Calu3 (cell line): ENCODE data around the gene SMIM44. TPM values are rescaled to one million over a fixed set of nuclear protein-coding genes. Genes with fewer than 3 reads are reported as not detected.
A peak's percentile ranks its signal among the peaks of the same experiment; 100 is the strongest.

ENCODE experiments used
- BruUV-seq: library from RNA; stranded (reverse); fragments of 400-500 nt; replicated peaks from 2 replicates; lab custom pipeline; 2021; lab: Mats Ljungman, UMichigan
- CTCF ChIA-PET: fragments of 300-600 bp; sonication (Branson Sonifier 250); formaldehyde crosslinking; loops from one replicate; lab custom pipeline; 2022; ENCODE audit warnings: antibody characterized with exemption; lab: Charles Lee
- DNase-seq: peaks from one replicate; pipeline ENCODE4 v3.0.0; 2022
- H3K27ac Mint-ChIP-seq: one replicate; pipeline ENCODE4 v1.8.0; 2022; ENCODE audit warnings: mixed read lengths; ENCODE audit not compliant: unreplicated experiment
- H3K27me3 Mint-ChIP-seq: one replicate; pipeline ENCODE4 v1.8.0; 2022; ENCODE audit warnings: mixed read lengths; ENCODE audit not compliant: unreplicated experiment
- H3K36me3 Mint-ChIP-seq: one replicate; pipeline ENCODE4 v1.8.0; 2022; ENCODE audit warnings: mild to moderate bottlenecking, moderate library complexity, mixed read lengths; ENCODE audit not compliant: insufficient read depth, unreplicated experiment
- H3K4me1 Mint-ChIP-seq: one replicate; pipeline ENCODE4 v1.8.0; 2022; ENCODE audit warnings: mild to moderate bottlenecking, low read depth, mixed read lengths; ENCODE audit not compliant: unreplicated experiment
- H3K4me3 Mint-ChIP-seq: one replicate; pipeline ENCODE4 v1.8.0; 2022; ENCODE audit warnings: mild to moderate bottlenecking, low read depth, moderate library complexity, mixed read lengths; ENCODE audit not compliant: unreplicated experiment
- H3K9me3 Mint-ChIP-seq: one replicate; pipeline ENCODE4 v1.8.0; 2022; ENCODE audit warnings: low read depth, mixed read lengths; ENCODE audit not compliant: unreplicated experiment
- intact Hi-C: fragments of 100-400 bp; cut with micrococcal nuclease; formaldehyde crosslinking; loops from one replicate; pipeline ENCODE4 v1.10.0; 2022; ENCODE audit not compliant: unreplicated experiment
- total RNA-seq: library from RNA; stranded (reverse); gene quantifications from 2 replicates; pipeline ENCODE4 v1.2.3, GENCODE V29; 2022
- TF ChIP-seq, protein P1 (sequence below): fragments of 200-600 bp; IDR thresholded peaks from one replicate; pipeline ENCODE4 v1.8.0; 2022; ENCODE audit warnings: antibody characterized with exemption; ENCODE audit not compliant: unreplicated experiment

SMIM44 gene
- total RNA-seq, 1 experiment from 2014 or later, result not detected

DNA sequence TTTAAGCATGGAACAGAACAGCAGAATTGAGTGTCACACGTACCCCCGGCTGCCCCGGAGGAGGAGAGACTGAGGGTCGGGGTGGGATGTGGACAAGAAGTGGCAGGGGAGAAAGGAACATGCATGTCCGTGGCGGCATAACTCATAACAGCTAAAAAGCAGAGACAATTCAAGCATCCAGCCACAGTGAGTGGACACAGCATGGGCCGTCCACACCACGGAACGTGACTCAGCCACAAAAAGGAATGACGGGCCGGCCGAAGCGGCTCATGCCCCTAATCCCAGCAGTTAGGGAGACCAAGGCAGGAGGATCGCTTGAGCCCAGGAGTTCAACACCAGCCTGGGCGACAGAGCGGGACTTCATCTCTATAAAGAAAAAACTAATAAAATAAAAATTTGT, 9.7 kb upstream of the SMIM44 start:
- intact Hi-C loops, result no loop called here
- TF ChIP-seq, protein P1, sequence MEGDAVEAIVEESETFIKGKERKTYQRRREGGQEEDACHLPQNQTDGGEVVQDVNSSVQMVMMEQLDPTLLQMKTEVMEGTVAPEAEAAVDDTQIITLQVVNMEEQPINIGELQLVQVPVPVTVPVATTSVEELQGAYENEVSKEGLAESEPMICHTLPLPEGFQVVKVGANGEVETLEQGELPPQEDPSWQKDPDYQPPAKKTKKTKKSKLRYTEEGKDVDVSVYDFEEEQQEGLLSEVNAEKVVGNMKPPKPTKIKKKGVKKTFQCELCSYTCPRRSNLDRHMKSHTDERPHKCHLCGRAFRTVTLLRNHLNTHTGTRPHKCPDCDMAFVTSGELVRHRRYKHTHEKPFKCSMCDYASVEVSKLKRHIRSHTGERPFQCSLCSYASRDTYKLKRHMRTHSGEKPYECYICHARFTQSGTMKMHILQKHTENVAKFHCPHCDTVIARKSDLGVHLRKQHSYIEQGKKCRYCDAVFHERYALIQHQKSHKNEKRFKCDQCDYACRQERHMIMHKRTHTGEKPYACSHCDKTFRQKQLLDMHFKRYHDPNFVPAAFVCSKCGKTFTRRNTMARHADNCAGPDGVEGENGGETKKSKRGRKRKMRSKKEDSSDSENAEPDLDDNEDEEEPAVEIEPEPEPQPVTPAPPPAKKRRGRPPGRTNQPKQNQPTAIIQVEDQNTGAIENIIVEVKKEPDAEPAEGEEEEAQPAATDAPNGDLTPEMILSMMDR, result no peak
- Mint-ChIP-seq H3K27me3 (no peaks in the 10 kb centered on the region), H3K27ac (no peak overlapping the region), H3K4me3 (no peak overlapping the region), H3K4me1 (no peaks in the 10 kb centered on the region), H3K36me3 (peaks cover 22% of the 10 kb centered on the region), H3K9me3 (no peaks in the 10 kb centered on the region)
- no TSS peak for BruUV-seq
- CTCF ChIA-PET, result no interaction called here
- DNase-seq, result no peak

DNA sequence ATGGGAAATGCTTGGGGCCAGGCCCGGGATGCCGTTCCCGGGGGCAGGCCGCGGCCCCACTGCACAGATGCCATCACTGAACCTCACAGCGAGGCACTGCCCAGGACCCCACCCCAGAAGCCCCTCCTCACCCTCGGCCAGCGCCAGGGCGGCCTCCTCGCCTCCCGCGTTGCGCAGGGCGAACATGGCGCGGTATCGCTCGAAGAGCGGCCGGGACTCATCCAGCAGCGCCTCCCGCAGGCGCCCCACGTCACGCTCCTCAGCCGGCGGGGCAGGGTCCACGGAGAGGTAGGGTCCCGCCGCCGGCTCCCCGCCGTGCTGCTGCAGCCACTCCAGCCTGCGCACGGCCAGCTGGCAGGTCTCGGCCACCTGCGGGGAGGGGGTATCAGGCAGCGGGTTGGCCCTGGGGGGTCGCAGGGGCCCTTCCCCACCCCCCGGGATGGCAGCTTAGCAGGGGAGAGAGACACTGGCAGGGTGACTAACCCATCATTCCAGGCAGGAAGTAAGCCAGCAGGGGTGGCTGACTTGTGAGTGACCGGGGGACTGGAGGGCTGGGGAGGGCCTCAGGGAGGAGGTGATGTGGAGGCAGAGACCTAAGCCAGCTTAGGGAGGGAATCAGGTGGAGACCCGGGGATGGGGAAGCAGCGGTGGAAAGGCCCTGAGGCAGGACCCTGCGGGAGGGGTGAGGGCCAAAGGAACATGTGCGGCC, 9.0 kb upstream of the SMIM44 start:
- H3K27me3 Mint-ChIP-seq, result no peaks in the 10 kb centered on the region
- no TSS peak for BruUV-seq
- no peak overlapping the region for H3K27ac Mint-ChIP-seq
- no peaks in the 10 kb centered on the region for H3K9me3 Mint-ChIP-seq
- CTCF ChIA-PET, result no interaction called here
- no peak for DNase-seq
- TF ChIP-seq, protein P1, result no peak
- no peak overlapping the region for H3K4me3 Mint-ChIP-seq
- peaks cover 19% of the 10 kb centered on the region for H3K36me3 Mint-ChIP-seq
- no peaks in the 10 kb centered on the region for H3K4me1 Mint-ChIP-seq
- intact Hi-C loops, result no loop called here

DNA sequence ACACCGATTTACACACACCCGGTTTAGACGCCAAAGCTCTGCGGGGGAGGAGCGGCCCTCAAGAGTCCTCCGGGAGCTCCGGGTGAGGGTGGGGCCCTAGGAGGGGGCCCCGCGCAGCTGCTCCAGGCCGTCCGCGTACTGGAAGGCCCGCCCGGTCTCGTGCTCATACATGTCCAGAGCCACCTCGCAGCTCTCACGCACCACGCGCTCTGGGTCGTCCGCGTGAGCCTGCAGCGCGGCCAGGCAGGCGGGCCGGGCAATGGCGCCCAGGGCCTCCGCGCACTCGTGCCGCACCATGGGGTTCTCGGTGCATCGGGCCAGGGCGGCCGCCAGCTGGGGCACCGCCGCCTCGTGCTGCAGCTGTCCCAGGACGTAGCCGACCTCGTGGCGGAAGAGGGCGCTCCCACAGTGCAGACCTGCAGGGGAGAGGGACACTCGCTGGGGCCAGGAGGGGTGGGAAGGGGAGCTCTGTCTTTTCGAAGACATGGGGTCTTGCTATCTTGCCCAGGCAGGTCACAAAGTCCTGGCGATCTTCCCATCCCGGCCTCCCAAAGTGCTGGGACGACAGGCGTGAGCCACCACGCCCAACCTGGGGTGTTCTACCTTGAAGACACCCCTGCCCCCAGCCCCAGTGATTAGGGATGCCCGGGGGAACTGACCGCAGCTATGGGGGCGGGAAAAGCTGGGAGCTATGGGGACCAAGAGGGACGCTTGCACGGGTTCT, 8.3 kb upstream of the SMIM44 start:
- no TSS peak for BruUV-seq
- no peaks in the 10 kb centered on the region for H3K4me1 Mint-ChIP-seq
- no peak overlapping the region for H3K27ac Mint-ChIP-seq

DNA sequence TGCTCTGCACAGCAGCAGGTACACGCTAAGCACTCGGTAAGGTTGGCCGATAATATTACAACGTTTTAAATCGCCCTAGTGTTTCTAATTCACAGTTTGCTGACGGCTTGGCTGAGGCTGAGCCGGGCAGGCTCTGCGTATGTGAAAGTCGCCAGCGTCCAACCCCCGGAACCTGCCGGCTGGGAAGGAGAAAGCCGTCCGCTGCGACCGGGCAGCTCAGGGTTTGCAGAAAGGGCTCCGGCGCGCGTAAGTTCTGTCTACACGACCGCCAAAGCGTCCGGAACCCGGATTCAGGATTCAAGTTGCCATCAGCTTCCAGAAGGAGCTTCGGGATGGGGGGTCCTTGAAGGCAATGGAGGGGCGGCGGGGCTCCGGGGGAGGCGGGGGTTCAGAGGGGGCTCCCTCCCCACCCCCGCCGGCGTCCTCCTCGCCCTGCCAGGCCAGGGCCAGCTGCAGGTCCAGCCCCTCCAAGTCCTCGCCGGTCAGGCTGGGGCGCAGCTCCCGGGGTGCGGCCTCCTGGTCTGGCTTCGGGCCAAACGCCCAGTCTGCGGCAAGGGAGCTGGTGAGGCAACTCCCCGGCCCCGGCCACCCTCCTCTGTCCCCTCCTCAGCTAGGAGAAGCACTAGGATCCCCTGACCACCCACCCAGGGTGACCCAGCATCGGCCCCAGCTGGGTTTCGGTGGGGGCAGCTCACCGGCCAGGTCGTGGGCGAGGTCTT, 575 bp downstream of the SMIM44 start:
- peak; percentile 55 for DNase-seq

More for the DNA sequence above, 8.3 kb upstream of the SMIM44 start:
- CTCF ChIA-PET, result no interaction called here
- DNase-seq, result no peak
- no peak overlapping the region for H3K4me3 Mint-ChIP-seq
- no peaks in the 10 kb centered on the region for H3K27me3 Mint-ChIP-seq
- H3K36me3 Mint-ChIP-seq, result peaks cover 19% of the 10 kb centered on the region
- TF ChIP-seq, protein P1, result no peak
- no peaks in the 10 kb centered on the region for H3K9me3 Mint-ChIP-seq
- intact Hi-C loops, result no loop called here

More for the DNA sequence above, 575 bp downstream of the SMIM44 start:
- Mint-ChIP-seq H3K4me1 (no peaks in the 10 kb centered on the region), H3K4me3 (peak overlapping the region; percentile 50), H3K36me3 (peaks cover 19% of the 10 kb centered on the region), H3K9me3 (no peaks in the 10 kb centered on the region), H3K27me3 (no peaks in the 10 kb centered on the region), H3K27ac (no peak overlapping the region)
- TF ChIP-seq, protein P1, result no peak
- intact Hi-C loops, result no loop called here
- CTCF ChIA-PET, result interaction anchor here (0.9 to 1.0 kb wide), 2 partner anchors 10 to 12 kb away, joined by 3 read pairs; no protein-coding TSS in a partner anchor
- BruUV-seq, result no TSS peak
